Astrocyte of the hippocampus (primary cell): ENCODE results near the gene PCP2.

Experiments used
- DNase-seq: peaks from one replicate; pipeline ENCODE4 v3.0.0; 2011; ENCODE audit warnings: low read depth, low spot score

Gene PCP2

GRCh38 chr19:7618771-7619510 lies 14.6 kb downstream of the PCP2 start:
- DNase-seq = no peak

GRCh38 chr19:7618348-7618747 lies 15.2 kb downstream of the PCP2 start:
- no peak for DNase-seq

GRCh38 chr19:7617735-7618134 lies 15.8 kb downstream of the PCP2 start:
- DNase-seq = no peak

- no peak for DNase-seq
Measured at GRCh38 chr19:7617172-7617571, 16.3 kb downstream of the PCP2 start.

- DNase-seq = no peak
Measured at GRCh38 chr19:7614859-7615741, 18.4 kb downstream of the PCP2 start.

GRCh38 chr19:7612282-7613274 lies 20.9 kb downstream of the PCP2 start:
- DNase-seq = no peak

- no peak for DNase-seq
Measured at GRCh38 chr19:7611541-7612279, 21.8 kb downstream of the PCP2 start.

- DNase-seq = no peak
Measured at GRCh38 chr19:7610491-7611240, 22.9 kb downstream of the PCP2 start.

GRCh38 chr19:7607874-7608560 lies 25.5 kb downstream of the PCP2 start:
- no peak for DNase-seq

- DNase-seq = no peak
Measured at GRCh38 chr19:7607212-7607873, 26.2 kb downstream of the PCP2 start.

GRCh38 chr19:7606289-7606688 lies 27.2 kb downstream of the PCP2 start:
- DNase-seq = no peak

- no peak for DNase-seq
Measured at GRCh38 chr19:7605490-7606222, 27.9 kb downstream of the PCP2 start.

- DNase-seq = no peak
Measured at GRCh38 chr19:7603919-7604318, 29.6 kb downstream of the PCP2 start.

- DNase-seq = no peak
Measured at GRCh38 chr19:7602935-7603497, 30.5 kb downstream of the PCP2 start.

GRCh38 chr19:7602240-7602934 lies 31.1 kb downstream of the PCP2 start:
- no peak for DNase-seq

- no peak for DNase-seq
Measured at GRCh38 chr19:7600721-7601120, 32.8 kb downstream of the PCP2 start.

GRCh38 chr19:7598180-7598579 lies 35.3 kb downstream of the PCP2 start:
- DNase-seq = no peak
